WI38 (cell line): ENCODE results near the gene ANKLE1.

Experiments
- H3K4me3 ChIP-seq: 2 replicates; pipeline ENCODE4 v1.5.1; 2011; ENCODE audit warnings: low read depth, mild to moderate bottlenecking, control low read depth, low read length
- CTCF ChIP-seq: IDR thresholded peaks from 2 replicates; pipeline ENCODE4 v1.5.1; 2012; ENCODE audit warnings: low read depth, mild to moderate bottlenecking, control low read depth, low read length

Gene ANKLE1

GRCh38 chr19:17243830-17244617 lies 37.7 kb upstream of the ANKLE1 start:
- peak overlapping the region; percentile 84 for H3K4me3 ChIP-seq

GRCh38 chr19:17244618-17245534 lies 36.8 kb upstream of the ANKLE1 start:
- peak overlapping the region; percentile 84 for H3K4me3 ChIP-seq
- TF ChIP-seq CTCF = no peak

More at GRCh38 chr19:17243830-17244617, 37.7 kb upstream of the ANKLE1 start:
- no peak for TF ChIP-seq CTCF

GRCh38 chr19:17245535-17245984 lies 36.1 kb upstream of the ANKLE1 start, which contains the start of gene NR2F6:
NR2F6 (minus strand) TSS chr19:17245919; CDS start chr19:17245220, 699 bp downstream.
- no peak for TF ChIP-seq CTCF
- peak within 1 kb of the TSS; percentile 84 for H3K4me3 ChIP-seq

GRCh38 chr19:17246681-17247425 lies 34.8 kb upstream of the ANKLE1 start:
- TF ChIP-seq CTCF = no peak
- H3K4me3 ChIP-seq = peak overlapping the region; percentile 42

GRCh38 chr19:17248011-17248776 lies 33.5 kb upstream of the ANKLE1 start:
- no peak for TF ChIP-seq CTCF
- H3K4me3 ChIP-seq = no peak overlapping the region

- no peak overlapping the region for H3K4me3 ChIP-seq
- TF ChIP-seq CTCF = no peak
These were observed 31.7 kb upstream of the ANKLE1 start for GRCh38 chr19:17249887-17250548.
